ENCODE measurements around the gene CFAP46.

- TF ChIP-seq, protein P1, sequence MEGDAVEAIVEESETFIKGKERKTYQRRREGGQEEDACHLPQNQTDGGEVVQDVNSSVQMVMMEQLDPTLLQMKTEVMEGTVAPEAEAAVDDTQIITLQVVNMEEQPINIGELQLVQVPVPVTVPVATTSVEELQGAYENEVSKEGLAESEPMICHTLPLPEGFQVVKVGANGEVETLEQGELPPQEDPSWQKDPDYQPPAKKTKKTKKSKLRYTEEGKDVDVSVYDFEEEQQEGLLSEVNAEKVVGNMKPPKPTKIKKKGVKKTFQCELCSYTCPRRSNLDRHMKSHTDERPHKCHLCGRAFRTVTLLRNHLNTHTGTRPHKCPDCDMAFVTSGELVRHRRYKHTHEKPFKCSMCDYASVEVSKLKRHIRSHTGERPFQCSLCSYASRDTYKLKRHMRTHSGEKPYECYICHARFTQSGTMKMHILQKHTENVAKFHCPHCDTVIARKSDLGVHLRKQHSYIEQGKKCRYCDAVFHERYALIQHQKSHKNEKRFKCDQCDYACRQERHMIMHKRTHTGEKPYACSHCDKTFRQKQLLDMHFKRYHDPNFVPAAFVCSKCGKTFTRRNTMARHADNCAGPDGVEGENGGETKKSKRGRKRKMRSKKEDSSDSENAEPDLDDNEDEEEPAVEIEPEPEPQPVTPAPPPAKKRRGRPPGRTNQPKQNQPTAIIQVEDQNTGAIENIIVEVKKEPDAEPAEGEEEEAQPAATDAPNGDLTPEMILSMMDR (IDR thresholded peaks at IDR 0.05; ENCODE audit: insufficient read depth, low read depth, low read length): no peak
- no peak for TF ChIP-seq EZH2 (IDR thresholded peaks at IDR 0.05; ENCODE audit: insufficient read depth, low read length)
Measured at GRCh38 chr10:132980426-132981172, 38.2 kb upstream of the CFAP46 start.

Measured in astrocyte (in vitro differentiated cells and primary cell).